Aorta (tissue), 5 donors: Measurements from ENCODE around the gene INSIG2. TPM values are rescaled to one million over a fixed set of nuclear protein-coding genes. Genes with fewer than 3 reads are reported as not detected.

Experiments used
- ATAC-seq: fragments of 200-7000 bp; cut with Tn5 transposase; one replicate; pipeline ENCODE4 v1.9.1; 2022; ENCODE audit warnings: moderate library complexity; ENCODE audit not compliant: low FRiP score
- DNase-seq, 2 donors: peaks; one replicate each; pipeline ENCODE4 v3.0.0-alpha.2; 2020
- H3K27ac ChIP-seq, 2 donors: one replicate each; pipeline ENCODE4 v1.5.1; 2013; ENCODE audit warnings: low read length in 2 of 2, mild to moderate bottlenecking in 2 of 2, moderate library complexity in 2 of 2, control low read depth in 1 of 2, inconsistent platforms in 1 of 2, low read depth in 1 of 2
- H3K27me3 ChIP-seq, 2 donors: one replicate each; pipeline ENCODE4 v1.6.1; 2013; ENCODE audit warnings: control low read depth in 1 of 2, low read length in 1 of 2, mild to moderate bottlenecking in 1 of 2, moderate library complexity in 1 of 2; ENCODE audit not compliant: insufficient read depth in 2 of 2, control insufficient read depth in 1 of 2
- H3K36me3 ChIP-seq, 2 donors: one replicate each; pipeline ENCODE4 v1.6.1; 2013; ENCODE audit warnings: control low read depth in 1 of 2, low read length in 1 of 2, mild to moderate bottlenecking in 1 of 2; ENCODE audit not compliant: insufficient read depth in 2 of 2, control insufficient read depth in 1 of 2
- H3K4me1 ChIP-seq, 2 donors: one replicate each; pipeline ENCODE4 v1.6.1; 2013; ENCODE audit warnings: low read length in 2 of 2, control low read depth in 1 of 2, mild to moderate bottlenecking in 1 of 2, moderate library complexity in 1 of 2; ENCODE audit not compliant: insufficient read depth in 2 of 2, control insufficient read depth in 1 of 2
- H3K4me3 ChIP-seq, 2 donors: one replicate each; pipeline ENCODE4 v1.5.1; 2013; ENCODE audit warnings: low read length in 2 of 2, control low read depth in 1 of 2, mild to moderate bottlenecking in 1 of 2
- H3K9me3 ChIP-seq: one replicate; pipeline ENCODE4 v1.6.1; 2013; ENCODE audit warnings: mild to moderate bottlenecking, low read length; ENCODE audit not compliant: control insufficient read depth
- WGBS, 2 donors: extraction: QIAGEN DNeasy Blood & Tissue Kit; methylation state at CpG; one replicate each; pipeline ENCODE4 v1.1.7; 2013; 5-methylcytosine and 5-hydroxymethylcytosine counted together
- intact Hi-C, 2 donors: fragments of 100-400 bp; cut with DNase I; formaldehyde crosslinking; loops; one replicate each; pipeline versions ENCODE4 v1.14.2 to v1.15.0; 2022
- long read RNA-seq, 2 donors: library from polyadenylated mRNA; unstranded; transcript quantifications; one replicate each; pipeline ENCODE4 v2.0.0, GENCODE V29; 2020 to 2021
- polyA plus RNA-seq, 2 donors: library from polyadenylated mRNA; stranded (reverse); fragments of 200-250 nt; gene quantifications; one replicate each; pipeline ENCODE4 v1.2.3, GENCODE V29; 2013
- total RNA-seq, 2 donors: library from RNA; stranded (reverse); fragmentation: NEBNext Ultra II Directional; extraction: Animal tissue kit (Norgen Biotek cat#: 25700); gene quantifications; one replicate each; pipeline ENCODE4 v1.2.1, GENCODE V29; 2021
- donor health status: healthy with polysubstance abuse.
- donor health status: Bipolar disorder and iron deficiency.
- donor health status: DM: no; HTN: no; CAD: no.
- donor health status: DM: no; HTN: no; CAD: no.
- donor health status: DM: yes; HTN: yes; CAD: no.

The INSIG2 gene
- total RNA-seq = 10 to 100 TPM; 34.2 to 43.2 TPM
- polyA plus RNA-seq = 10 to 100 TPM; 35.1 to 44.5 TPM
- long read RNA-seq, donor 1, transcript INSIG2-202 (5 exons, 574 nt) = minor isoform, 5 of 47 reads
- long read RNA-seq, donor 1, transcript INSIG2-201 (6 exons, 2,590 nt) = major isoform, 28 of 47 reads
- long read RNA-seq, donor 1, partial matches to known transcripts = 5 of 47 reads
- long read RNA-seq, donor 1, other reads (novel, unspliced or antisense) = 8 of 47 reads
- long read RNA-seq, donor 2, transcript INSIG2-201 (6 exons, 2,590 nt) = major isoform, 17 of 28 reads
- long read RNA-seq, donor 2, partial matches to known transcripts = 2 of 28 reads
- long read RNA-seq, donor 2, other reads (novel, unspliced or antisense) = 8 of 28 reads

- DNase-seq (peak; percentile 96 to 97), ATAC-seq (peak; percentile 98)
- Histone ChIP-seq H3K36me3 (no peaks in the 10 kb centered on the region), H3K27me3 (no peaks in the 10 kb centered on the region), H3K4me3 (peak within 1 kb of the TSS; percentile 62 to 77), H3K4me1 (peaks cover 0 to 4% of the 10 kb centered on the region in 2 donors), H3K9me3 (no peaks in the 10 kb centered on the region), H3K27ac (peak within 1 kb of the TSS in 1 of 2 donors; percentile 8)
- intact Hi-C loops = loop anchor here (1.0 to 10.0 kb wide), 3 partner anchors 34 to 98 kb away; no protein-coding TSS in a partner anchor
- WGBS, 2 donors = 0 to 1% methylated on average over 62 to 63 of the region's 63 CpGs
These were observed at the start of gene INSIG2 for GRCh38 chr2:118088051-118089024. Gene INSIG2, plus strand, starts transcription at chr2:118088471. Its CDS starts 8,086 bp downstream, at chr2:118096557.

- DNase-seq = no peak
- H3K9me3 ChIP-seq = no peaks in the 10 kb centered on the region
- ATAC-seq = no peak
- 82 to 83% methylated on average over 7 of the region's 7 CpGs for WGBS, 2 donors
- H3K4me1 ChIP-seq = no peaks in the 10 kb centered on the region
- H3K27ac ChIP-seq = no peak overlapping the region
- H3K36me3 ChIP-seq = no peaks in the 10 kb centered on the region
- H3K4me3 ChIP-seq = no peak overlapping the region
- intact Hi-C loops = no loop called here
- H3K27me3 ChIP-seq = no peaks in the 10 kb centered on the region
These were observed 47.4 kb upstream of the INSIG2 start for GRCh38 chr2:118040891-118041290.

- ATAC-seq = no peak
- H3K36me3 ChIP-seq = no peaks in the 10 kb centered on the region
- H3K4me1 ChIP-seq = no peaks in the 10 kb centered on the region
- 75 to 79% methylated on average over 6 of the region's 6 CpGs for WGBS, 2 donors
- no peaks in the 10 kb centered on the region for H3K27me3 ChIP-seq
- no peak overlapping the region for H3K27ac ChIP-seq
- H3K9me3 ChIP-seq = no peaks in the 10 kb centered on the region
- H3K4me3 ChIP-seq = no peak overlapping the region
- intact Hi-C loops = no loop called here
- DNase-seq = no peak
These were observed 44.1 kb upstream of the INSIG2 start for GRCh38 chr2:118044103-118044716.

GRCh38 chr2:118044854-118045253 is 43.4 kb upstream of the INSIG2 start:
- Histone ChIP-seq H3K36me3 (no peaks in the 10 kb centered on the region), H3K4me3 (no peak overlapping the region), H3K27ac (no peak overlapping the region), H3K4me1 (no peaks in the 10 kb centered on the region), H3K9me3 (no peaks in the 10 kb centered on the region), H3K27me3 (no peaks in the 10 kb centered on the region)
- WGBS, 2 donors = 80% methylated on average over 2 of the region's 2 CpGs
- DNase-seq = no peak
- intact Hi-C loops = loop anchor here (5.0 kb wide), 3 partner anchors 157 to 817 kb away; no protein-coding TSS in a partner anchor
- ATAC-seq = no peak

GRCh38 chr2:118045286-118045685 is 43.0 kb upstream of the INSIG2 start:
- Histone ChIP-seq H3K4me1 (no peaks in the 10 kb centered on the region), H3K27ac (no peak overlapping the region), H3K27me3 (no peaks in the 10 kb centered on the region), H3K4me3 (no peak overlapping the region), H3K36me3 (no peaks in the 10 kb centered on the region), H3K9me3 (no peaks in the 10 kb centered on the region)
- no peak for ATAC-seq
- WGBS, 2 donors = 72 to 73% methylated on average over 1 of the region's 1 CpG
- DNase-seq = no peak
- intact Hi-C loops = loop anchor here (5.0 kb wide), 3 partner anchors 157 to 817 kb away; no protein-coding TSS in a partner anchor

- Histone ChIP-seq H3K27ac (no peak overlapping the region), H3K36me3 (no peaks in the 10 kb centered on the region), H3K27me3 (no peaks in the 10 kb centered on the region), H3K4me1 (no peaks in the 10 kb centered on the region), H3K9me3 (no peaks in the 10 kb centered on the region), H3K4me3 (no peak overlapping the region)
- no peak for DNase-seq
- intact Hi-C loops = loop anchor here (5.0 kb wide), 3 partner anchors 156 to 816 kb away; no protein-coding TSS in a partner anchor
- no peak for ATAC-seq
- 6 to 12% methylated on average over 4 of the region's 4 CpGs for WGBS, 2 donors
These were observed 41.5 kb upstream of the INSIG2 start for GRCh38 chr2:118046634-118047210.

- ATAC-seq (no peak), DNase-seq (no peak)
- no peaks in the 10 kb centered on the region for H3K27me3 ChIP-seq
- intact Hi-C loops = loop anchor here (5.0 kb wide), 3 partner anchors 155 to 815 kb away; no protein-coding TSS in a partner anchor
- no peak overlapping the region for H3K4me3 ChIP-seq
- no peaks in the 10 kb centered on the region for H3K4me1 ChIP-seq
- H3K27ac ChIP-seq = no peak overlapping the region
- H3K36me3 ChIP-seq = no peaks in the 10 kb centered on the region
- no peaks in the 10 kb centered on the region for H3K9me3 ChIP-seq
- WGBS, 2 donors = 48 to 54% methylated on average over 3 of the region's 3 CpGs
These were observed 40.9 kb upstream of the INSIG2 start for GRCh38 chr2:118047380-118047826.

GRCh38 chr2:118048401-118048800 is 39.9 kb upstream of the INSIG2 start:
- WGBS, 2 donors = 88 to 90% methylated on average over 3 of the region's 3 CpGs
- Histone ChIP-seq H3K36me3 (no peaks in the 10 kb centered on the region), H3K27me3 (no peaks in the 10 kb centered on the region), H3K4me1 (no peaks in the 10 kb centered on the region), H3K27ac (no peak overlapping the region), H3K9me3 (no peaks in the 10 kb centered on the region), H3K4me3 (no peak overlapping the region)
- intact Hi-C loops = loop anchor here (5.0 kb wide), 3 partner anchors 154 to 814 kb away; no protein-coding TSS in a partner anchor
- ATAC-seq (no peak), DNase-seq (no peak)
